ENCODE data around the gene PLXNA4. TPM values are rescaled to one million over a fixed set of nuclear protein-coding genes. Genes with fewer than 3 reads are reported as not detected.

PLXNA4 gene
- total RNA-seq, 1 experiment from 2014 or later, result not detected

- RAD21 ChIA-PET (ENCODE audit: low non-redundant PET in 1 of 2, low total read pairs in 2 of 2, uncharacterized antibody in 2 of 2, unreplicated experiment in 2 of 2), result no interaction called here
- H4K20me1 ChIP-seq (ENCODE audit: insufficient read depth), result no peaks in the 10 kb centered on the region
- no peak overlapping the region for H3K27ac ChIP-seq (ENCODE audit: low read depth, low read length)
- CTCF ChIA-PET, result no interaction called here
- no peaks in the 10 kb centered on the region for H3K4me1 ChIP-seq (ENCODE audit: control insufficient read depth in 1 of 2, insufficient read depth in 2 of 2, low read length in 2 of 2)
- H3K9me2 ChIP-seq (ENCODE audit: insufficient read depth), result no peaks in the 10 kb centered on the region
- intact Hi-C loops (cut with micrococcal nuclease), result no loop called here
- POLR2A ChIA-PET, result interaction anchor here (1.1 kb wide), 1 partner anchor 9 kb away, joined by 3 read pairs; no protein-coding TSS in a partner anchor
- no peak overlapping the region for H3K9ac ChIP-seq (ENCODE audit: low read length)
- no peaks in the 10 kb centered on the region for H3K9me3 ChIP-seq (ENCODE audit: control insufficient read depth in 1 of 2, insufficient read depth in 1 of 2, low read depth in 1 of 2, low read length in 2 of 2)
- TF ChIP-seq ELF1 (IDR thresholded peaks at IDR 0.05; ENCODE audit: borderline replicate concordance, low read depth), result no peak
- no peak overlapping the region for H3K4me3 ChIP-seq (replicated peaks in 1 of 2; ENCODE audit: low read depth in 1 of 2, low read length in 2 of 2)
- H3K4me2 ChIP-seq (ENCODE audit: low read length), result no peak overlapping the region
- no peaks in the 10 kb centered on the region for H3K36me3 ChIP-seq (ENCODE audit: control insufficient read depth in 1 of 2, insufficient read depth in 2 of 2, low read length in 2 of 2)
- peaks cover 51% of the 10 kb centered on the region for H3K27me3 ChIP-seq (ENCODE audit: insufficient read depth, low read length)
- BruUV-seq (replicated peaks), result no TSS peak
- DNase-seq (ENCODE audit: low read depth, low spot score), result no peak
- H3K79me2 ChIP-seq (ENCODE audit: insufficient read depth, low read length), result no peaks in the 10 kb centered on the region
- H2AFZ ChIP-seq (ENCODE audit: low read depth, low read length, poor library complexity, severe bottlenecking), result no peak overlapping the region
- no peak for ATAC-seq
These were observed 499.8 kb downstream of the PLXNA4 start for GRCh38 chr7:132076301-132077035.

DNA sequence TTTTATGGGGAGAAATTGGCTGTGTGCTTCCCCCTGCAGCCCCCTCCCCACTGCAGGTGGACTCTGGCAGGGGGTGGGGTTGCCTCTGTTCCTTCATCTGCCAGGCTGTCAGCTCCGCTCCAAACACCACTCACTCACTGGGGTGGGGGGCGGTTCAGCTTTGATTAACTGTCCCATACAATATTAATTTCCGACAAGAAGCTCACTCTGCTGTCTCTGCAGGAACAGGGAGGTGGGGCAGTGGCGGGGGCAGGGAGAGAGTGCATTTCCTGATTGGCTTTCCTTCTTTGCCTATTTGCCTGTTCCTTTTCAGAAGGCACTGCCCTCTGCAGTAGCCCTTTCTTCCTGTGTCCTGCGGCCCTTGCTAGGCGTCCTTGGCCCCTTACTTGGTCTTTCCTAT, 500.8 kb downstream of the PLXNA4 start:
- Histone ChIP-seq H3K4me2 (ENCODE audit: low read length) (no peak overlapping the region), H2AFZ (ENCODE audit: low read depth, low read length, poor library complexity, severe bottlenecking) (no peak overlapping the region), H3K4me3 (replicated peaks in 1 of 2; ENCODE audit: low read depth in 1 of 2, low read length in 2 of 2) (no peak overlapping the region), H3K4me1 (ENCODE audit: control insufficient read depth in 1 of 2, insufficient read depth in 2 of 2, low read length in 2 of 2) (no peaks in the 10 kb centered on the region), H3K36me3 (ENCODE audit: control insufficient read depth in 1 of 2, insufficient read depth in 2 of 2, low read length in 2 of 2) (no peaks in the 10 kb centered on the region), H3K9me2 (ENCODE audit: insufficient read depth) (no peaks in the 10 kb centered on the region), H3K79me2 (ENCODE audit: insufficient read depth, low read length) (no peaks in the 10 kb centered on the region), H3K27me3 (ENCODE audit: insufficient read depth, low read length) (peaks cover 43% of the 10 kb centered on the region), H3K9me3 (ENCODE audit: control insufficient read depth in 1 of 2, insufficient read depth in 1 of 2, low read depth in 1 of 2, low read length in 2 of 2) (no peaks in the 10 kb centered on the region), H3K27ac (ENCODE audit: low read depth, low read length) (no peak overlapping the region), H3K9ac (ENCODE audit: low read length) (no peak overlapping the region), H4K20me1 (ENCODE audit: insufficient read depth) (no peaks in the 10 kb centered on the region)
- ChIA-PET POLR2A (no interaction called here), RAD21 (ENCODE audit: low non-redundant PET in 1 of 2, low total read pairs in 2 of 2, uncharacterized antibody in 2 of 2, unreplicated experiment in 2 of 2) (no interaction called here), CTCF (no interaction called here)
- BruUV-seq (replicated peaks), result no TSS peak
- no peak for DNase-seq (ENCODE audit: low read depth, low spot score)
- no peak for ATAC-seq
- intact Hi-C loops (cut with micrococcal nuclease), result no loop called here
- TF ChIP-seq EZH2phosphoT487 (IDR thresholded peaks at IDR 0.05; ENCODE audit: borderline replicate concordance) (no peak), CBX3 (IDR thresholded peaks at IDR 0.05; ENCODE audit: low read depth) (no peak), JUND (IDR thresholded peaks at IDR 0.05) (no peak), SRF (IDR thresholded peaks at IDR 0.05; ENCODE audit: low read depth) (no peak), ZNF274 (IDR thresholded peaks at IDR 0.05; ENCODE audit: low read depth, low read length) (no peak), EGR1 (IDR thresholded peaks at IDR 0.05; ENCODE audit: low read depth) (no peak), SIN3A (IDR thresholded peaks at IDR 0.05; ENCODE audit: low read depth) (no peak), SP1 (IDR thresholded peaks at IDR 0.05; ENCODE audit: low read depth) (no peak), ZBTB33 (IDR thresholded peaks at IDR 0.05; ENCODE audit: extremely low read depth, insufficient replicate concordance, low read length) (no peak), EZH2 (IDR thresholded peaks at IDR 0.05) (no peak), ATF3 (IDR thresholded peaks at IDR 0.05) (no peak), POLR2A (IDR thresholded peaks at IDR 0.05; ENCODE audit: borderline replicate concordance, extremely low read depth, insufficient read depth, insufficient read length) (no peak)
- TF ChIP-seq, protein P1, sequence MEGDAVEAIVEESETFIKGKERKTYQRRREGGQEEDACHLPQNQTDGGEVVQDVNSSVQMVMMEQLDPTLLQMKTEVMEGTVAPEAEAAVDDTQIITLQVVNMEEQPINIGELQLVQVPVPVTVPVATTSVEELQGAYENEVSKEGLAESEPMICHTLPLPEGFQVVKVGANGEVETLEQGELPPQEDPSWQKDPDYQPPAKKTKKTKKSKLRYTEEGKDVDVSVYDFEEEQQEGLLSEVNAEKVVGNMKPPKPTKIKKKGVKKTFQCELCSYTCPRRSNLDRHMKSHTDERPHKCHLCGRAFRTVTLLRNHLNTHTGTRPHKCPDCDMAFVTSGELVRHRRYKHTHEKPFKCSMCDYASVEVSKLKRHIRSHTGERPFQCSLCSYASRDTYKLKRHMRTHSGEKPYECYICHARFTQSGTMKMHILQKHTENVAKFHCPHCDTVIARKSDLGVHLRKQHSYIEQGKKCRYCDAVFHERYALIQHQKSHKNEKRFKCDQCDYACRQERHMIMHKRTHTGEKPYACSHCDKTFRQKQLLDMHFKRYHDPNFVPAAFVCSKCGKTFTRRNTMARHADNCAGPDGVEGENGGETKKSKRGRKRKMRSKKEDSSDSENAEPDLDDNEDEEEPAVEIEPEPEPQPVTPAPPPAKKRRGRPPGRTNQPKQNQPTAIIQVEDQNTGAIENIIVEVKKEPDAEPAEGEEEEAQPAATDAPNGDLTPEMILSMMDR (IDR thresholded peaks at IDR 0.05 in 2 of 3, conservative IDR thresholded peaks at IDR 0.05 in 1 of 3; ENCODE audit: borderline replicate concordance in 1 of 3, insufficient read depth in 1 of 3, low read depth in 2 of 3, low read length in 2 of 3), result no peak
